Liver (tissue), 3 donors: Measurements from ENCODE around the gene ARHGAP10.

Experiments used
- EGR1 ChIP-seq, 2 donors: IDR thresholded peaks; 2 replicates each; pipeline ENCODE4 v1.6.1; 2016 to 2018; ENCODE audit warnings: antibody characterized with exemption in 2 of 2, low read depth in 2 of 2
- JUND ChIP-seq, 2 donors: IDR thresholded peaks; 2 replicates each; pipeline ENCODE4 v1.6.1; 2016; ENCODE audit warnings: antibody characterized with exemption in 2 of 2
- RAD21 ChIP-seq, 2 donors: IDR thresholded peaks; 2 replicates each; pipeline ENCODE4 v1.6.1; 2016; ENCODE audit warnings: antibody characterized with exemption in 2 of 2, mild to moderate bottlenecking in 2 of 2
- REST ChIP-seq: IDR thresholded peaks from 2 replicates; pipeline ENCODE4 v1.6.1; 2016; ENCODE audit warnings: antibody characterized with exemption, mild to moderate bottlenecking
- SP1 ChIP-seq: IDR thresholded peaks from 2 replicates; pipeline ENCODE4 v1.6.1; 2018; ENCODE audit warnings: antibody characterized with exemption, mild to moderate bottlenecking
- TAF1 ChIP-seq: conservative IDR thresholded peaks from 2 replicates; pipeline ENCODE4 v1.6.1; 2016; ENCODE audit warnings: antibody characterized with exemption, mild to moderate bottlenecking
- YY1 ChIP-seq: IDR thresholded peaks from 2 replicates; pipeline ENCODE4 v1.6.1; 2016; ENCODE audit warnings: antibody characterized with exemption, mild to moderate bottlenecking
- ZBTB33 ChIP-seq: IDR thresholded peaks from 2 replicates; pipeline ENCODE4 v1.6.1; 2016; ENCODE audit warnings: antibody characterized with exemption
- TF ChIP-seq, protein P1 (sequence below): fragments of 150-350 bp; IDR thresholded peaks from 2 replicates; pipeline ENCODE4 v1.5.1; 2017; ENCODE audit warnings: improper control_type of control experiment, low read depth, low read length; ENCODE audit not compliant: missing input control
- TF ChIP-seq, protein P2 (sequence below): IDR thresholded peaks from 2 replicates; pipeline ENCODE4 v1.6.1; 2016; ENCODE audit warnings: antibody characterized with exemption
- donor health status: healthy.
- donor health status: healthy.

DNA sequence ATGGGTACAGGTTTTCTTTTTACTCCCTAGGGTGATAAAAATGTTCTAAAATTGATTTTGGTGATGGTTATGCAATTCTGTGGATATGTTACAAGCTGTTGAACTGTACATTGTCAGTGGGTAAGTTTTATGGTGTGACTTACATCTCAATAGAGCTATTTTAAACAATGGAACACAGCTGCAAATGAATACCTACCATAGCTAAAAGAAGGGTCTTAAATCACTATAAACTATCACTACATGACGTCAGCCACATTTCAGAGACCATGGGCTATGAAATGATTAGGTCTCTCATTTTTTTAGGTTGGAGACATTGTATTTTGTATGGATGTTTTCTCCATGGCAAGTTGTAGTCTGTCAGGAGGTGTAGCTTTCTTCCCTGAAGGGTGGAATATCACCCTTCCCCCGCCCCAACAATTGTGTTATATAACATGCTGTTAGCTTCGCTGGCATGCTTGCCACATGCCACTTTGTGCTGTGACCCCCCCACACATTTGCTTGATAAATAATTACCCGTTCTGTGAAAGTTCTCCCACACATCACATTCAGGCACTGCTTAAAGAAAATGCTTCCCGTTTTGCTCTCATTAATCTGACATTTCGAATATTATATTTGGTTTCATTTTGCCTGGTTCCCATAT lies 159.7 kb downstream of the ARHGAP10 start:
- TF ChIP-seq, protein P1, sequence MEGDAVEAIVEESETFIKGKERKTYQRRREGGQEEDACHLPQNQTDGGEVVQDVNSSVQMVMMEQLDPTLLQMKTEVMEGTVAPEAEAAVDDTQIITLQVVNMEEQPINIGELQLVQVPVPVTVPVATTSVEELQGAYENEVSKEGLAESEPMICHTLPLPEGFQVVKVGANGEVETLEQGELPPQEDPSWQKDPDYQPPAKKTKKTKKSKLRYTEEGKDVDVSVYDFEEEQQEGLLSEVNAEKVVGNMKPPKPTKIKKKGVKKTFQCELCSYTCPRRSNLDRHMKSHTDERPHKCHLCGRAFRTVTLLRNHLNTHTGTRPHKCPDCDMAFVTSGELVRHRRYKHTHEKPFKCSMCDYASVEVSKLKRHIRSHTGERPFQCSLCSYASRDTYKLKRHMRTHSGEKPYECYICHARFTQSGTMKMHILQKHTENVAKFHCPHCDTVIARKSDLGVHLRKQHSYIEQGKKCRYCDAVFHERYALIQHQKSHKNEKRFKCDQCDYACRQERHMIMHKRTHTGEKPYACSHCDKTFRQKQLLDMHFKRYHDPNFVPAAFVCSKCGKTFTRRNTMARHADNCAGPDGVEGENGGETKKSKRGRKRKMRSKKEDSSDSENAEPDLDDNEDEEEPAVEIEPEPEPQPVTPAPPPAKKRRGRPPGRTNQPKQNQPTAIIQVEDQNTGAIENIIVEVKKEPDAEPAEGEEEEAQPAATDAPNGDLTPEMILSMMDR: no peak
- TF ChIP-seq TAF1 (no peak), RAD21 (IDR thresholded peaks at IDR 0.05) (no peak), YY1 (no peak), REST (no peak), EGR1 (IDR thresholded peaks at IDR 0.05; ENCODE audit: low read depth in 2 of 2) (no peak), JUND (IDR thresholded peaks at IDR 0.05) (no peak), ZBTB33 (no peak), SP1 (no peak)
- TF ChIP-seq, protein P2, sequence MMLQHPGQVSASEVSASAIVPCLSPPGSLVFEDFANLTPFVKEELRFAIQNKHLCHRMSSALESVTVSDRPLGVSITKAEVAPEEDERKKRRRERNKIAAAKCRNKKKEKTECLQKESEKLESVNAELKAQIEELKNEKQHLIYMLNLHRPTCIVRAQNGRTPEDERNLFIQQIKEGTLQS: no peak
